ENCODE results near the gene AHRR.

DNA sequence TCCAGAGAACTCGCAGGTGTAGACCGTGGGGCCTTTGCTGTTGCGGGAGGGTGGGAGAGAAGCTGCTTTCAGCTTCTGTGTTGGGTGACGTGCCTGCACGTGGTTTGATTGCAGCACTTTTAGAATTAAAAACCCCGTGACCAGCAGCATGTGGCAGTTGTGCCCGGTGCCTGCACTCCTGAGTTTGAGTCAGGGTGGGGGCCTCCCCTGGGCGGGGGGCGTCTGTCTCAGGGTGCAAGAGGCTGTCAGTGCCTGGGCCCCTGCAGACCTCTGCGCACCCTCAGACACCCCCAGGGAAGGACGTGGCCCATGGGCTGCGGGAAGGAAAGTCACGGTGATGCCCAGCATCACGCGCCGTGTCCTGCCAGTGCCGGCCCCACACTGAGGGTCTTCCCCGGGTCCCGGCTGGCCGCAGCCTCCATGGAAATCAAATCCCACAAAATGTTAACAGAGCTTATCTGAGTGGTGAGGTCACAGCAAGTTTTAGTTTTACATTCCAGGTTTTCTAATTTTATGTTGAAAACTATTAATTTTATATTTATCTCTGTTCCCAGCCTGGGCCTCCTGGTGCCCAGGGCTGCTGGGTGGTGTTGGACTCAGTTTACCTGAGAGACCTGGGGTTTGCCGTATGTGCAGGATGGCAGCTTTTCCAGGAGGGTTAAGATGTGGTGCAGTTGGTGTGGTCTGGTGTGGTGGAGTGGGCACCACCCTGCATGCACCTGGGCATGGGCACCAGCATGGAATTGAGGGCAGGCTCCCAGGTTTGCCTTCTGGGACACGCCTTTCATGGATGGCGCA, 33.3 kb downstream of the AHRR start:
- TF ChIP-seq CTCF (conservative IDR thresholded peaks at IDR 0.05; ENCODE audit: low read length): no peak
- no peak for TF ChIP-seq EZH2phosphoT487 (IDR thresholded peaks at IDR 0.05; ENCODE audit: borderline replicate concordance, low read depth, low read length)

All from OCI-LY7 (cell line).